NCI-H1694 treated with DMSO at 0.1 percent for 48 hours (cell line): ENCODE data around the gene PLEKHG1.

Experiments
- DNase-seq: peaks from one replicate; lab custom pipeline; 2025; lab: John Stamatoyannopoulos, UW

Gene PLEKHG1

DNA sequence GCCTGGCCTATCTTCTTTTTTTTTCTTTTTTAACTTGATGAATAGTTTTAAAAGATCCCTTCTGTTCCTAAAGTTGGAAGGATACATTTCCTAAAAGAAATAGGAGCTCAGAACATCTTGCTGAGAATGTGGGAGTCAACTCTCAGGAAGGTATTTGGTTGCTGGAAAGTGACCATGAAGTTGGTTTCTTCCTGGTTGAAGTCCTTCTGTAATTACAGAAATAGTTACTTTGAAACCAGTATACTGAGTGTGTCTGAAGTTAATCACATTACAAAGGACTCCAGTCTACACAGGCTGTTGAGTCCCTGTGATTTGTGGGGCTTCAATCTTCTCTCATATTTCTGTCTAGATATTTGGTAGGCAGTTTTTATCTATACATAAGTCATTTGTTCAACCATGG is 9.8 kb upstream of the PLEKHG1 start:
- DNase-seq: no peak

DNA sequence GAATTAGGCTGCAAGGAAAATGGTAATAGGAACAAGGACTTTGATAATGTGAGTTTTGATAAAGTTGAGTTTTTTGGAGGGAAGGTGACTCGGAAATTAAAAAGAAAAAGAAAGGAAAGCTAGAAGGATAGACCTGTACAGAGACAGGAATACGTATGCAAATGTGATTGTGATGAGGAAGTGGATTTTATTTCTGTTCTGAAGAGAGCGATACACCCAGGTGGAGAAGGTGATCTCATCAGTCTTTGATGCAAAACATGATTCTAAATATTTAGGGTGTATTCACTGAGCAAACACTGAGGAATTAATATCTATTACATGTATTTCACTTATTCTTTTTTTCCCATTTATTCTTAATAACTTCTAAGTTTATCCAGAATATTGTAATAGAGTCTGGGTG is 9.2 kb upstream of the PLEKHG1 start:
- no peak for DNase-seq

- DNase-seq: no peak
Measured at GRCh38 chr6:150592377-150592995, 7.2 kb upstream of the PLEKHG1 start.

DNA sequence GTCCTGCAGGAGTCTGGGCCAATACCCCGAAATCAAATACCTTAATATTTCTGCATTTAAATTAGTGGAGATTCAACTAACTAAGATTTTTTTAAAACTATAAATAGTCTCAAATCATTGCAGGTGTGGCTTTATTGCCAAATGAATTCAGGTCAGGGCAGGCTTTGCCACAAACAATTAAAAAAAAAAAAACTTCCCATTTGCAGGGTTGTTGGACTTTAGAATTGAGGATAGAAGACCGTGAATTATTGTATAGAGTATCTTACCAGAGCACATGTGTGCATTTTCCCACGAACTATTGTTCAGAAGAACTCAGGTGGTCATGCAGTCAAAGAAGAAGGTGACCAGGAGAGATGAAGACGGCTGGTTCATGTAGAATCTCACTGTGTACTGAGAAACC is 6.6 kb upstream of the PLEKHG1 start:
- DNase-seq: no peak

- no peak for DNase-seq
Measured at GRCh38 chr6:150596439-150596838, 3.2 kb upstream of the PLEKHG1 start.

- no peak for DNase-seq
Measured at GRCh38 chr6:150598401-150598800, 1.3 kb upstream of the PLEKHG1 start.

GRCh38 chr6:150598858-150599198 is 857 bp upstream of the PLEKHG1 start:
- DNase-seq: no peak

- DNase-seq: no peak
Measured at GRCh38 chr6:150600010-150600300, 270 bp downstream of the PLEKHG1 start.

DNA sequence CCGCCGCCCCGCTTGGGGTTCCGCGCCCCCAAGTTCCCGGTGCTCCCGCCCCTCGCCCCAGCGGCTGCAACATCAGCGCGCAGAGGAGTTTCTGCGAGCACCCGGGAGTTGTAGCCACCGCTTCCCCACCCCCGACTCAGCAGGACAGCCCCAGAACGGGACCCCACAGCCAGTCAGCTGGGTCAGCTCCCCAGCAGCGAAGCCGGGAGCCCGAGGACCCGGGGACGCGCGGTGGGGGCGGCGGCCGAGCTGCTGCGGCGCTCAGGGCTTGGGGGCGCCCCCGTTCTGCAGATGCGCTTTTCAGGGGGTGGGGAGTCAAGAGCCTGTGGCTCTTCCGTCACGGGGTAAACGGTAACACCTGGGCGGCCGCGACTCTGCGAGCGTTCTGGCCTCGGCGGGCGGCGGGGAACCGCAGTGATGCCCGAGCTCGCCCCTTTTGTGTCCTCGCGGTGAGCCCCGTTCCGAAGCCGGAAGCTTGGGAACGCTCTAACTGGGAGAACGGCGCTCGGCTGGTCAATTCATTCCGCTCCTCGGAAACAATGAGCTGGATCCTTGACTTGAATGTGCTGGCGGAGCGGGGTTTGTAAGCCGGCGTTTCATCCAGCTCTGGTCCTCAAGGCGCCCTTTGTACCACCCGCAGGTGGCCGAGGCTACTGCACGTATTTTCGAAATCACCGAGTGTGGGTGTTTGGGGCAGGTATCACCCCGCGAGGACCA is 774 bp downstream of the PLEKHG1 start:
- peak; percentile 34 for DNase-seq

- no peak for DNase-seq
Measured at GRCh38 chr6:150601439-150601838, 1.8 kb downstream of the PLEKHG1 start.

DNA sequence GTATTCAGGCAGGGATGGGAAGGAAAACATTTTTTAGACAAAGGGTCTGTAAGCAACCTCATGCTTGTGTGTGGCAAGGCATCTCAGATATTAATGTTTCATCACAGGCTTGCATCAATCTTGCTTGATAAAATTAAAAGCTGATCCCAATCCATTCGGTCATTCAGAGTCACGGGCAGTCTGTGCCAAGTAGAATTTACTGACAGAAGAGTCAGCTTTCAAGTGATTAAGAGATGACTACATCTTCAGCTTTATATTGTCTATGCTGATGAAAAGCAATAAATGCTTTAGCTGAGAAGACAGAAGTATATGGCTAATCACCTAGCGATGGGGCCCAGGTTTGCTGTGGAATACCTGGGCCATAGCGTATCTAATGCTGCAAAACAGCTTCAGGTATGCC is 3.5 kb downstream of the PLEKHG1 start:
- DNase-seq: no peak

- no peak for DNase-seq
Measured at GRCh38 chr6:150604467-150604866, 4.8 kb downstream of the PLEKHG1 start.

- DNase-seq: no peak
Measured at GRCh38 chr6:150605333-150605732, 5.6 kb downstream of the PLEKHG1 start.

DNA sequence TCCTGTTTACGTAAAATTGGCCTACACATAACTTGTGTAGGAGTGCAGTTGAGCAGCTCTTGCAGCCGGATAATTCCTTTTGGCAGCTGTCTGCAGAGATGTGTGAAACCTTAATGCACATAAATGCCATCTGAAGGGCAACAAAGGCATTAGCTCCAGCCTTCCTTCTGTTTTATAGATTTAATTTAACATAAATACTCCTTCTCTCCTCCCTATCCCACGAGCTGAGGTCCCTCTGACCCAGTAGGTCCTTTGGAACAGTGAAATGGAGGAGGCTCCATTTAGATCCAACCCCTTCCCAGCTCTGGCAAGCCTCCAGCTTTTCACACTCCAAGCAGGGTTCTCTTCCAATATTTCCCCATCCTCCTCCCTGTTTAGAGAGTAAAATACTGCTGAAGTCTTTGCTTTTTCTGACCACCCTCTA is 6.5 kb downstream of the PLEKHG1 start:
- DNase-seq: no peak

GRCh38 chr6:150606647-150607328 is 7.1 kb downstream of the PLEKHG1 start:
- no peak for DNase-seq

GRCh38 chr6:150607329-150607650 is 7.6 kb downstream of the PLEKHG1 start:
- DNase-seq: no peak

DNA sequence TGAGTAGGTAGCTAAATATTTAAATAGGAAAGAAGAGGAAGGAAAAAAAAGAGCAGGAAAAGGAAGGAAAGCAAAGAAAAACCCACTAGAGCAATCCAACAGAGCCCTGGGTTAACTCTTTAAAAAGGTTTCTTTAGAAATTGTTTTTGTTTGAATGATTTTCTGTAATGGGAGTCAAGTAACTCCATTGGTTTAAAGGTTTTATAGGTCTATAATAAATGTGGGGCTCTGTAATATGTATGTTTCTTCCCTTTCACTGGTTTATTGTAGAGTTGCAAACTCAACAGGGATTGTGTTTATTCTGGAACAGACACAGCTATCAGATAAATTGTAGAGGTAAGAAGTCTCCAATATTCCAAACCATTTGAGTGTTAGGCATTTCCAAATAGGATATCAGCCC is 10.9 kb downstream of the PLEKHG1 start:
- no peak for DNase-seq

DNA sequence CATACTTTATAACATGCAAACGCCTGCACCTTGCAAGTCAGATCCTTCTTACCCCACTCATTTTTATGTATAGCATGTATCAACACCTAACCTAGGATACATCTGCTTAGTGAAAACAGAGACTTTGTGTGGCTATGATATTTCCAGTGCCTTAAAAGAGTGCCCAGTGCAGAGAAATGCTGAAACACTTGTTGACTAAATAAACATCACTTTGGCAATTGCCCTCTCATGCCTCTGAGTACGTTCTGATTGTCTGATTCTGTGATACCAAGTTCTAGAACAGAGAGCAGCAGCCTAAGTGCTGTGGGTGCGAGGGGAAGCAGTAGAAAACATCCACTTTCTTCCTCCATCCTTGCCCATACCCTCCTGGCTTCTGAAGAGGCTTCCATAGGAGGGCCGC is 13.6 kb downstream of the PLEKHG1 start:
- no peak for DNase-seq

GRCh38 chr6:150615967-150616366 is 16.3 kb downstream of the PLEKHG1 start:
- no peak for DNase-seq

DNA sequence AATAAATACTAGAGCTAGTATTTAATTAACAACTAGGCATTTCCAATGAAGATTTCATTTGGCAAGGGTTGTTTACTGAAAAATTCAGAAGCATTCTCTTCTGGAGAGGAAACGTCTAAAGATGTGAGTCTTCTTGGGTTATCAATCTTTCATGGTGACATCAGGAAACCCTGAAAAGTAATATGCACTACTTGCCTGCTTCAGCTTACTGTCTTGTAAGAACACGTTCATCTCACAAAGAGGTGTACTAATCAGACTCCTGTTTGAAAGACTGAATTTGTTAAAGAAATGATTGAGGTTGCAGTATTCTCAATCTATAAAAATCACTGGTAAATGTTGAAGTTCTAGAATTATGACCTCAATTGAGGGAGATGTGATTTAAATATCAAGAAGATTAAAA is 16.9 kb downstream of the PLEKHG1 start:
- DNase-seq: no peak

DNA sequence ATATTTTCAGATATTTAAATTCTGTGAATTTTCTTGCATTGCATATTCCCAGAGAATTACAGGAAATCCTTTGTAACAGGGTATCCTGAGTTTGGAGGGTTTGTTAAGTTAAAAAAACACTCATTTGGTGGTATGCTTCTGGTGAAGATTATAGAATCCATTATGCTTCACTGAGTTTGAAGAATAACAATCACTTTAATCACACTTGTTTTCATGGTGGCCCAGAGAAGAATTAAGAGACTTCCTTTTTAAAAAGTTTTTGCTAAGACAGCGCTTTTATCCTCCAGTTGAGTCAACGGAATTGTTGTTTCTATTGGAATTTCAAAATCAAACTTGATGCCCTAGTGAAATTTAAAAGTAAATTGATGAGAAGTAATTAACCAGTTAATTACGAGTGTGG is 17.4 kb downstream of the PLEKHG1 start:
- no peak for DNase-seq

DNA sequence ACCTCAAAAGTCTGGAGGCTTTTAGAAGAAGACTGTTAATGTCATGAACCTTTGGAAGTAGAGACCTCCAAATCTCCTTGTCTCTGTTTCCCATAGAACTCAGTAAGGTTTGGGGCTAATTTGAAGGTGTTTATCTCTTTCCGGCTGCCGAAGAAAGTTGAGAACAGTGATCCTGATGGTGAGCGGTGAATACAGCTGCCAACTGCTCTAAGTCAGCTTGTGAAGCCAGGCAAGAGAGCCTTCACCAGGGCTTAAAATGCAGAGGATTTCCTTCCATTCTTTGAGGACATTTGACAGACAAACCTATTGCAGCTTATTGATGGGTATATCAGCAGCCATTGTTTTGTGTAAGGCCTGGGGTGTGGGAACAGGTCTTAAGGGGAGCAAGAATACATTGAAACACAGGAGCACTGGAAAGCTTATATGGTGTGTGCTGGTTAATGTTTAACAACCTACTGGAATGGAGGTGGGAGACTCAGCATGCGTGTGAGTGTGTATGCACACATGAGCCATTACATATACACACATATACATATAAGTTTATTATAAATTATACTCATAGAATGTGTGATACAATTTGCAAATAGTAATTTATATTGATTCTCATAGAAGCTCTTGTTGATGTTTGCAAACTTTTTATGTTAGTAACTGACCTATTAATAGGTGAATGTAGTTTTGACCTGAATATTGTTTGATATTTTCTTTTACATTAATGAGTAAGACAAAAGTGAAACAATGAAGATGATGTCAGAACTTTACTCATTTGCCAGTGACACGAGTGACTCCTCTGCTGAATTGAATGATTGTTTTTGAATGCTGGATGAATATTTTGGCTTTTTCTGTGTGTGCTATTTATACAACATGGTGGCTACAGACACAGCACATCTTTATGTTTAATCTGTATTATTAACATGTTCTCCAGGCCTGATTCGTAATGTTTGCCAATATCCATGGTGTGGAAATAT is 18.1 kb downstream of the PLEKHG1 start:
- DNase-seq: no peak

- no peak for DNase-seq
Measured at GRCh38 chr6:150619275-150619674, 19.6 kb downstream of the PLEKHG1 start.
